NCI-H2227 (cell line): ENCODE data around the gene KLHL30.
"Not testable (repeated sequence)": the region's sequence is repeated elsewhere in the genome, so short reads cannot be mapped to it uniquely, and the experiment has no call there.

ENCODE experiments used
- DNase-seq: peaks from one replicate; lab custom pipeline; 2025; ENCODE audit not compliant: unreplicated experiment; lab: John Stamatoyannopoulos, UW

Gene KLHL30

GRCh38 chr2:238101891-238102841 lies 36.3 kb upstream of the KLHL30 start:
- no peak for DNase-seq

- no peak for DNase-seq
Observed at GRCh38 chr2:238102865-238103264, 35.6 kb upstream of the KLHL30 start.

GRCh38 chr2:238103465-238104225 lies 34.8 kb upstream of the KLHL30 start:
- DNase-seq = no peak

GRCh38 chr2:238104226-238104690 lies 34.2 kb upstream of the KLHL30 start:
- DNase-seq = no peak

- DNase-seq = no peak
Observed at GRCh38 chr2:238104691-238105371, 33.6 kb upstream of the KLHL30 start.

- DNase-seq = no peak
Observed at GRCh38 chr2:238105506-238106338, 32.7 kb upstream of the KLHL30 start.

GRCh38 chr2:238106339-238106697 lies 32.1 kb upstream of the KLHL30 start:
- no peak for DNase-seq

- DNase-seq = no peak
Observed at GRCh38 chr2:238106698-238107524, 31.6 kb upstream of the KLHL30 start.

- DNase-seq = no peak
Observed at GRCh38 chr2:238107525-238108422, 30.7 kb upstream of the KLHL30 start.

GRCh38 chr2:238108423-238109183 lies 29.9 kb upstream of the KLHL30 start:
- DNase-seq = no peak

- DNase-seq = no peak
Observed at GRCh38 chr2:238113611-238114010, 24.9 kb upstream of the KLHL30 start.

- no peak for DNase-seq
Observed at GRCh38 chr2:238114331-238114841, 24.1 kb upstream of the KLHL30 start.

- no peak for DNase-seq
Observed at GRCh38 chr2:238114851-238115660, 23.4 kb upstream of the KLHL30 start.

GRCh38 chr2:238115709-238116108 lies 22.8 kb upstream of the KLHL30 start:
- not testable (repeated sequence) for DNase-seq

GRCh38 chr2:238116298-238117198 lies 21.9 kb upstream of the KLHL30 start:
- no peak for DNase-seq
